Left cardiac atrium (tissue), 4 donors: ENCODE measurements around the gene TXN2. TPM values are rescaled to one million over a fixed set of nuclear protein-coding genes. Genes with fewer than 3 reads are reported as not detected.
"Not testable (repeated sequence)": the region's sequence is repeated elsewhere in the genome, so short reads cannot be mapped to it uniquely, and the experiment has no call there.

Experiments
- ATAC-seq, 2 donors: fragments of 200-7000 bp; cut with Tn5 transposase; one replicate each; pipeline ENCODE4 v1.9.1; 2020; ENCODE audit warnings: mild to moderate bottlenecking in 2 of 2, moderate library complexity in 2 of 2
- DNase-seq: peaks from one replicate; pipeline ENCODE4 v3.0.0-alpha.2; 2020
- intact Hi-C, 2 donors: fragments of 100-400 bp; cut with DNase I; formaldehyde crosslinking; loops; one replicate each; pipeline versions ENCODE4 v1.14.1 to v1.15.1; 2022 to 2023
- total RNA-seq, 2 donors: library from RNA; stranded (reverse); fragmentation: NEBNext Ultra II Directional; extraction: Animal tissue kit (Norgen Biotek cat#: 25700); gene quantifications; one replicate each; pipeline ENCODE4 v1.2.1, GENCODE V29; 2021
- donor health status: DM: no; HTN: yes; CAD: no.
- donor health status: DM: no; HTN: yes; CAD: no; lungs with severe emphysema.
- donor health status: DM: yes; HTN: yes; CAD: no.
- donor health status: Dilated cardiomyopathy.

The TXN2 gene
- total RNA-seq, 2 donors from 2014 or later = 91.5 to 96.8 TPM

GRCh38 chr22:36442506-36443197, 38.8 kb downstream of the TXN2 start:
- no peak for DNase-seq
- ATAC-seq = no peak
- intact Hi-C loops = loop anchor here in 1 of 2 donors (10.0 kb wide), 1 partner anchor 48 kb away; no protein-coding TSS in a partner anchor

GRCh38 chr22:36440429-36441002, 40.9 kb downstream of the TXN2 start:
- ATAC-seq (no peak), DNase-seq (no peak)
- intact Hi-C loops = loop anchor here in 1 of 2 donors (10.0 kb wide), 1 partner anchor 46 kb away; no protein-coding TSS in a partner anchor

- intact Hi-C loops = loop anchor here in 1 of 2 donors (10.0 kb wide), 1 partner anchor 45 kb away; no protein-coding TSS in a partner anchor
- peak; percentile 79 to 96 for ATAC-seq
- peak; percentile 71 for DNase-seq
Observed at GRCh38 chr22:36439481-36440271, 41.8 kb downstream of the TXN2 start.

GRCh38 chr22:36435516-36436415, 45.7 kb downstream of the TXN2 start:
- intact Hi-C loops = no loop called here
- ATAC-seq = no peak
- no peak for DNase-seq

GRCh38 chr22:36433318-36434231, 47.9 kb downstream of the TXN2 start:
- intact Hi-C loops = no loop called here
- ATAC-seq (peak in 1 of 2 donors; percentile 14), DNase-seq (no peak)

GRCh38 chr22:36432592-36433317, 48.7 kb downstream of the TXN2 start:
- intact Hi-C loops = no loop called here
- no peak for DNase-seq
- no peak for ATAC-seq

GRCh38 chr22:36431977-36432376, 49.5 kb downstream of the TXN2 start:
- ATAC-seq (no peak), DNase-seq (no peak)

GRCh38 chr22:36430863-36431262, 50.6 kb downstream of the TXN2 start:
- no peak for ATAC-seq
- intact Hi-C loops = no loop called here
- DNase-seq = no peak

More at GRCh38 chr22:36431977-36432376, 49.5 kb downstream of the TXN2 start:
- intact Hi-C loops = no loop called here

- ATAC-seq, DNase-seq, intact Hi-C loops: not testable (repeated sequence)
Observed at GRCh38 chr22:36427952-36428351, 53.5 kb downstream of the TXN2 start.

- ATAC-seq (peak; percentile 73 to 74), DNase-seq (peak; percentile 48)
- intact Hi-C loops = no loop called here
Observed at GRCh38 chr22:36425977-36426523, 55.4 kb downstream of the TXN2 start.

GRCh38 chr22:36424901-36425579, 56.4 kb downstream of the TXN2 start:
- DNase-seq (no peak), ATAC-seq (no peak)
- intact Hi-C loops = no loop called here

- DNase-seq, ATAC-seq, intact Hi-C loops: not testable (repeated sequence)
Observed at GRCh38 chr22:36424466-36424865, 57.0 kb downstream of the TXN2 start.

GRCh38 chr22:36423461-36424404, 57.7 kb downstream of the TXN2 start:
- ATAC-seq (no peak), DNase-seq (no peak)
- intact Hi-C loops = no loop called here

GRCh38 chr22:36422287-36423014, 59.0 kb downstream of the TXN2 start:
- ATAC-seq (no peak), DNase-seq (no peak)
- intact Hi-C loops = no loop called here
